Central memory CD4-positive, alpha-beta T cell (primary cell): ENCODE results near the gene OR7G3.

Experiments
- DNase-seq: peaks from one replicate; pipeline ENCODE4 v3.0.0; 2022

Gene OR7G3

GRCh38 chr19:9086761-9087160, 40.0 kb downstream of the OR7G3 start, which contains the start of gene OR1M1:
Gene OR1M1 (plus strand): TSS chr19:9087061. CDS start chr19:9093245, 6,184 bp downstream.
- no peak for DNase-seq

GRCh38 chr19:9078651-9079050, 48.1 kb downstream of the OR7G3 start:
- no peak for DNase-seq

- no peak for DNase-seq
Observed at GRCh38 chr19:9076901-9077300, 49.8 kb downstream of the OR7G3 start.
